Measurements from ENCODE around the gene KRT83.

The KRT83 gene

GRCh38 chr12:52270541-52271070 is 50.6 kb downstream of the KRT83 start:
- Histone ChIP-seq H3K4me3 (no peak overlapping the region), H3K9me3 (no peaks in the 10 kb centered on the region), H3K4me1 (no peaks in the 10 kb centered on the region), H3K27me3 (peaks cover 0 to 4% of the 10 kb centered on the region in 2 donors), H3K36me3 (no peaks in the 10 kb centered on the region), H3K27ac (no peak overlapping the region)
- intact Hi-C loops (cut with DNase I; ENCODE audit: low total_unique reads): no loop called here
- DNase-seq: peak in 1 of 2 donors; percentile 42
- no peak for TF ChIP-seq CTCF (IDR thresholded peaks at IDR 0.05)

GRCh38 chr12:52268212-52268611 is 53.0 kb downstream of the KRT83 start:
- DNase-seq: no peak
- Histone ChIP-seq H3K27me3 (peaks cover 0 to 4% of the 10 kb centered on the region in 2 donors), H3K9me3 (no peaks in the 10 kb centered on the region), H3K27ac (no peak overlapping the region), H3K4me1 (no peaks in the 10 kb centered on the region), H3K4me3 (no peak overlapping the region), H3K36me3 (no peaks in the 10 kb centered on the region)
- TF ChIP-seq CTCF (IDR thresholded peaks at IDR 0.05): no peak
- intact Hi-C loops (cut with DNase I; ENCODE audit: low total_unique reads): no loop called here

GRCh38 chr12:52267699-52268098 is 53.5 kb downstream of the KRT83 start:
- Histone ChIP-seq H3K9me3 (no peaks in the 10 kb centered on the region), H3K4me3 (no peak overlapping the region), H3K4me1 (no peaks in the 10 kb centered on the region), H3K27me3 (peaks cover 0 to 4% of the 10 kb centered on the region in 2 donors), H3K27ac (no peak overlapping the region), H3K36me3 (no peaks in the 10 kb centered on the region)
- intact Hi-C loops (cut with DNase I; ENCODE audit: low total_unique reads): no loop called here
- no peak for TF ChIP-seq CTCF (IDR thresholded peaks at IDR 0.05)
- no peak for DNase-seq

- no peak for TF ChIP-seq CTCF (IDR thresholded peaks at IDR 0.05)
- peak in 1 of 2 donors; percentile 27 for DNase-seq
- no peaks in the 10 kb centered on the region for H3K4me1 ChIP-seq
- no peak overlapping the region for H3K27ac ChIP-seq
- H3K9me3 ChIP-seq: no peaks in the 10 kb centered on the region
- peaks cover 0 to 4% of the 10 kb centered on the region in 2 donors for H3K27me3 ChIP-seq
- no peak overlapping the region for H3K4me3 ChIP-seq
- intact Hi-C loops (cut with DNase I; ENCODE audit: low total_unique reads): no loop called here
- H3K36me3 ChIP-seq: no peaks in the 10 kb centered on the region
Observed at GRCh38 chr12:52267266-52267665, 53.9 kb downstream of the KRT83 start.

GRCh38 chr12:52266514-52266913 is 54.7 kb downstream of the KRT83 start:
- Histone ChIP-seq H3K4me1 (no peaks in the 10 kb centered on the region), H3K27ac (no peak overlapping the region), H3K9me3 (no peaks in the 10 kb centered on the region), H3K36me3 (no peaks in the 10 kb centered on the region), H3K4me3 (no peak overlapping the region), H3K27me3 (peaks cover 0 to 4% of the 10 kb centered on the region in 2 donors)
- intact Hi-C loops (cut with DNase I; ENCODE audit: low total_unique reads): no loop called here
- no peak for TF ChIP-seq CTCF (IDR thresholded peaks at IDR 0.05)
- DNase-seq: peak in 1 of 2 donors; percentile 45

- Histone ChIP-seq H3K4me1 (peaks cover 0 to 16% (median 4%) of the 10 kb centered on the region in 4 donors), H3K27me3 (no peaks in the 10 kb centered on the region), H3K4me3 (no peak overlapping the region), H3K27ac (no peak overlapping the region), H3K36me3 (no peaks in the 10 kb centered on the region), H3K9me3 (no peaks in the 10 kb centered on the region)
- intact Hi-C loops (cut with DNase I; ENCODE audit: low total_unique reads): no loop called here
- TF ChIP-seq CTCF (IDR thresholded peaks at IDR 0.05): no peak
- peak in 1 of 2 donors; percentile 20 for DNase-seq
Observed at GRCh38 chr12:52264435-52264825, 56.8 kb downstream of the KRT83 start.

Measured in tibial artery (tissue), 4 donors.